GM21576 (cell line): Measurements from ENCODE around the gene MOBP.
"Not testable (repeated sequence)": the region's sequence is repeated elsewhere in the genome, so short reads cannot be mapped to it uniquely, and the experiment has no call there.

Source experiments
- ATAC-seq: cut with Tn5 transposase; IDR thresholded peaks from one replicate; pipeline ENCODE4 v1.9.1; 2021; ENCODE audit warnings: mild to moderate bottlenecking, moderate library complexity; ENCODE audit not compliant: unreplicated experiment

The MOBP gene

GRCh38 chr3:39449796-39450195 is 17.7 kb upstream of the MOBP start:
- ATAC-seq: no peak

- no peak for ATAC-seq
These were observed 14.3 kb upstream of the MOBP start for GRCh38 chr3:39453134-39453533.

- ATAC-seq: not testable (repeated sequence)
These were observed 13.6 kb upstream of the MOBP start for GRCh38 chr3:39453872-39454271.

- no peak for ATAC-seq
These were observed 12.8 kb upstream of the MOBP start for GRCh38 chr3:39454591-39455217.

GRCh38 chr3:39456159-39456558 is 11.3 kb upstream of the MOBP start:
- ATAC-seq: no peak

DNA sequence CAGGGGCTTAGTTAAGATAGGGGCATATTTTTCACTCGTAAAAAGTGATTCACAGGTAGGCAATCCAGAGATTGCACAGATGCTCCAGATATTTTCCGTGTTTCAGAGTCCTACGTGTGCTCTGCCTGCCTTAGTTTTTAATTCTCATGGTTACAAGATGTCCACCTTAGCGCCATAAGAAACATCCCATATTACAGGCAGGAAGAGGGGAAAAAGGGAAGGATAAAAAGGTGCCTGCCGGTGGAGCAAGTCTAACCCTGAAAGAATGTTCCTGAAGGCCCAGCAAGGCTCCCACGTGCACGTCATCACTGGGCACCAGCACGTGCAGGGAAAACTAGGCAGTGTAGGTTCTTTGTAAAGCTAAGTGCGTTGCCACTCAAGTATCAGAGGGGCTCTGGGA is 10.1 kb upstream of the MOBP start:
- ATAC-seq: no peak

DNA sequence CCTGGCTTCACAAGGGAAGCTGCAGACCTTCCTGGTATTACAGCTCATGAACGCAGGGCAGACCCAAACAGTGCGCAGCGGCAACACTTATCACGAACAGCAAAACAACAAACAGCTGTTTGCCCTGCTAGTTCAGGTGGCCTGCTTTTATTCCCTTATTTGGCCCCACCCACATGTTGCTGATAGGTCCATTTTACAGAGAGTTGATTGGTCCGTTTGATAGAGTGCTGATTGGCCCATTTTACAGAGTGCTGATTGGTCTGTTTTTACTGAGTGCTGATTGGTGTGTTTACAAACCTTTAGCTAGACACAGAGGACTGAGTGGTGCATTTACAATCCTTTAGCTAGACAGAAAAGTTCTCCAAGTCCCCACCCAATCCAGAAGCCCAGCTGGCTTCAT is 8.9 kb upstream of the MOBP start:
- not testable (repeated sequence) for ATAC-seq

DNA sequence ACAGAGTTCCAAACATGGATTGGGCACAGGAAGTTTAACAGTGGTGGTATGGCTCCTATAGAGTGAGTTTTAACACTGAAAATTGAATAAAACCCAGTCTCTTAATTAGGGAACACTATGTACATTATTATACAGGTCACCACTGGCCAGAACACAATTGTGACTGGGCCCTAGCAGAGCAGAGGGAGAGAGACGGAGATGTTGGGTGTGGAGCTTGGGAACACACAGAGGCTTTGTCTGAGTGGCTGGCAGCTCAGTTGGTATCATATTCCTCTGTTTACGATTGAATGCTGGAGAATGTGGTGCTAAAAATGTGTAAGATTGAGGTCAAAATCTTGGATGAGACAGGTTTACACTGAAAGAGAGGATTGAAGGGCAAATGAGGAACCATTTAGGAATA is 6.8 kb upstream of the MOBP start:
- ATAC-seq: no peak

- ATAC-seq: no peak
These were observed 4.2 kb upstream of the MOBP start for GRCh38 chr3:39463269-39463668.

- no peak for ATAC-seq
These were observed 492 bp upstream of the MOBP start for GRCh38 chr3:39466988-39467387.

- ATAC-seq: no peak
These were observed 592 bp downstream of the MOBP start for GRCh38 chr3:39468108-39468436.

GRCh38 chr3:39469258-39469657 is 1.8 kb downstream of the MOBP start:
- ATAC-seq: no peak

GRCh38 chr3:39469945-39470344 is 2.5 kb downstream of the MOBP start:
- ATAC-seq: no peak

GRCh38 chr3:39471652-39472051 is 4.2 kb downstream of the MOBP start:
- no peak for ATAC-seq

DNA sequence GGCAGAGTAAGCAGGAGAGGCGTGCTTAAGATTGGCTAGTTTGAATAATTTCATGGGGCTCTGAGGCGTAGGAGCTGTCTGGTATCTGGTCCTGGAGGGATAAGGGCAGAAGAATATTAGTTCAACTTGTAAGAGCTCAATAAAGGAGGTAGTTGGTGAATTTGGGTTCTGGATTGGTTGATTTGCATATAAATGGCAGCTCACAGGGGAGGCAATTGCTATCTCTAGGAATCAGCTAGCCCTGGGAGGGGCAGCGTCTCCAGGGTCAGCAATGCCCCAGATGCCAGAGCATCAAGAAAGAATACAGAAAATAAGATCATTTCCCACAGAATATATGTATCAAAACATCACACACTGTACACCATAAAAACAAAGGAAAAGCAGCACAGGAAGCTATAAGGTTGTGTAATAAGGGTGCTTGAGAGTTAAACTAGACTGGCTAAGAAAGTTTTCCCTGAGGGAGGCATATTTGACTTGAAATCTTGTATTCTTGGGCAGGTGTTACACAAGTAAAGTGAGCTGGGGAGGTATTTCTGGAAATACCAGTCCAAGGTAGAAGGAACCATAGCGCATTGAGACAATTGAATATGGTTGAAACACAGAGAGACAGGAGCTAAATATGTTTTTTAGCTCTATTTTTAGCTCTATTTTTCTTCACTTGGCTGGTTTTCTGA is 6.1 kb downstream of the MOBP start:
- ATAC-seq: no peak

- no peak for ATAC-seq
These were observed 6.6 kb downstream of the MOBP start for GRCh38 chr3:39474126-39474515.

GRCh38 chr3:39476783-39477182 is 9.3 kb downstream of the MOBP start:
- no peak for ATAC-seq

DNA sequence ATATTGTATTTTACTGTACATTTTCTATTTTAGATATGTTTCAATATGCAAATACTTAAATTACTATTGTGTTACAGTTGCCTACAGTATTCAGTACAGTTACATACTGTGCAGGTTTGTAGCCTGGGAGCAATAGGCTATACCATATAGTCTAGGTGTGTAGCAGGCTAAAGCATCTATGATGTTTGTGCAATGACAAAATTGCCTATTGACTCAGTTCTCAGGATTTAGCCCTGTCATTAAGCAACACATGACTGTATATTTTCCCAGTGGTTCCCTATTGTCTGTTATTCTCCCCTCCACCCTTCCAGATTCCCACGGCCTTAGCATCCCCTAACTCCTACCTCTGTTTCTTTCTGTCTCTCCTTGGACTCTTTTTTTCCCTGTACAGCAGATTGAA is 10.7 kb downstream of the MOBP start:
- ATAC-seq: no peak

DNA sequence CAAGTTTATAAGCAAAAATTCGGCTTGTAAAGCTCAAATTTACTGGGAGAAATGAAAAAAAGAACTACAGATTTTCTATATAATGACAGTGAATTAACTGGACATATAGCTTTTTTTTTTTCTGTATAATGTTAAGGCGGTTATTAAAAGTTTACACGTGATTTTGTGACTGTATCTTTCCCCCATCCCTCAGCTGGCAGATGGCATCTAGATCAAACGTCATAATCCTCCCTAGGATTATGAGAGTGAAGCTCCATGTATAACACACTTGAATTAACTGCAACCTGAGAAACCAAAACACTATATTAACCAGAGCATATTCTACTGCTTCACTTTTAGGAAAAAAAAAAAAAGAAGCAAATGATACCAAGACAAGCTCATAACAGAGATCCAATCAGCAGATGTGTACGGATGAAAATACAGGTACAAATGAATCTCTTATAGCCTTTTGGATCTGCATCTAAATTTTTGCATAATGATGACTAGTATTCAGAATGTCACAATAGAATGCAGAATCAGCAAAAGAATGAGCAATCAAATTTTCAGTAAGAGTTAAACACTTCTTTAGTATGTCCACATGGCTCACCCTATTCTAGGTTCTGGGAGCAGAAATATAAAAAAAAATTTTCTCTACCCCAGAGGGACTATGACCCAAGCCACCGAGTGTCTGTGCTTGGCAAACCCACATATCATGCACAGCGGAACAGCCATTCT is 12.4 kb downstream of the MOBP start:
- ATAC-seq: no peak

DNA sequence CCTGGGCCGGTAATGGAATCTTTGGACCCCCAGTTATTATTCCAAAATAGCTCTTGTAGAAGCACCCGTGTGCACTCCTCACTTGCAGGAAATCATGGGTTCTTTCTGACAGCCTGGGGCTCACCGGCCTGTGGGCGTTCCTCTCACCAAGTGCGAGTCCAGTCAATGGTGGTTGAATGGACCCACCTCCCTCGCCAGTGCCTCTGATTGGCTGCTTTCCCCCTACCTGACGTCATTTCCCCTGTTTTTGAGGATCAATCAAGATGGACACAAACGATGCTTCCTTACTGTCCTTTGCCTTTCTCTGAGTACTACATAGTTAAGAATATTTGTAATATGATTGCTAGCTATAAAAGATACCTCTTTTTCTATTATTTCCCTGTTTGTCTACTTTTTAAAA is 18.1 kb downstream of the MOBP start:
- ATAC-seq: no peak

DNA sequence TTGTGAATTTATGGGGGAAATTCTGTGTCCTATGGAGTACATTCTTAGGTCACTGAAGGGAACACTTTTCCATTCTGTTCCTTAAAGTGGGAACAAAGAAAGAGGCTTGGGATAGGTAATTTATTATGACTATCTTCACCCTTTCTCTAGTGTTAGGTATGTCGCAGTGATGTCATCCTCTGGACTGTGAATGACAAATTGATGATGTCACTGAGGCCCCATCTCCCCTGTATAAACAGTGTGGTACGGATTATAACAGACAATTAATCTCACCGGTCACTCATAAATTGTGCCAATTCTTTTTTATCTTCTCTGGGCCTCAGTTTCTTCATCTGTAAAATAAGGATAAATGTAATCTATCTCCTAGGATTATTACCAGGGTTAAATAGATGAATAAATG is 23.5 kb downstream of the MOBP start:
- no peak for ATAC-seq

DNA sequence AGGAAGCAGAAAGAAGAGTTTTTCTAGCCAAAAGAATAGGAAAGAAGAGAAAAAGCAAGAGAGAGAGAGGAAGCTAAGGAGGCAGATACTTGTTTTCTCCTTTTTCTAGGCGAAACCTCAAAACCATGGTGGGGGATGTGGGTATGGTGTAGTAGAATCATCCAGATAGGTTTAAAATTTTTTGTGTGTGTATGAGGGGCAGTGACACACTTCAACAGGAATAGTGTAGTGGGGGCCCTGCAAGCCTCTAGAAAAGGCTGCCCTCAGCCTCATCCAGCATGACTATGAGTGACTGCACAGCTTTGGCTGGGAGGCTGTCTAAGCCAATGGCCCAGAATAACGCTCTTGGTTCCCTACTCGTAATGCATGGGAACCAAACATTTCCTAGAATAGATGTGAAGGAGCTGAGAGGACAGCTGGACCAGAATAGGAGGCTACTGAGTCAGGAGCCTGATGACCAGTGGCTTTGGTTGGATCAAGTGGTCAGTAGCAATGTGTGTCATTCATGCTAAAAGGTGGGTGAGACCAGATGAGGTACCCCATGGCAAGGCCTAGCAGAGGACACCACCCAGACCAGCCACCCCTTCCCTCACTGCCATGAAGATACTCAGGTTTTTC is 24.4 kb downstream of the MOBP start:
- no peak for ATAC-seq
